Activated naive CD4-positive, alpha-beta T cell treated with anti-CD3 and anti-CD28 coated beads for 36 hours (primary cell): ENCODE results near the gene SF1. TPM values are rescaled to one million over a fixed set of nuclear protein-coding genes. Genes with fewer than 3 reads are reported as not detected.

ENCODE experiments used
- CTCF ChIA-PET: fragments of 350-600 bp; sonication (Branson Sonifier 250); formaldehyde crosslinking; loops from one replicate; lab custom pipeline; 2021; ENCODE audit warnings: antibody characterized with exemption; lab: Charles Lee
- DNase-seq: peaks from one replicate; pipeline ENCODE4 v3.0.0-alpha.2; 2020
- H3K27ac Mint-ChIP-seq: one replicate; pipeline ENCODE4 v1.8.0; 2021; ENCODE audit warnings: mild to moderate bottlenecking, mixed read lengths
- H3K27me3 Mint-ChIP-seq: one replicate; pipeline ENCODE4 v1.8.0; 2021; ENCODE audit warnings: low read depth, mixed read lengths
- H3K36me3 Mint-ChIP-seq: one replicate; pipeline ENCODE4 v1.8.0; 2021; ENCODE audit warnings: low read depth, mixed read lengths
- H3K4me1 Mint-ChIP-seq: one replicate; pipeline ENCODE4 v1.8.0; 2021; ENCODE audit warnings: low read depth, mixed read lengths
- H3K4me3 Mint-ChIP-seq: one replicate; pipeline ENCODE4 v1.8.0; 2021; ENCODE audit warnings: mild to moderate bottlenecking, moderate library complexity, mixed read lengths
- H3K9me3 Mint-ChIP-seq: one replicate; pipeline ENCODE4 v1.8.0; 2021; ENCODE audit warnings: mixed read lengths
- intact Hi-C: fragments of 100-400 bp; cut with micrococcal nuclease; formaldehyde crosslinking; loops from one replicate; pipeline ENCODE4 v1.15.1; 2023
- total RNA-seq, 2 experiments: library from RNA; stranded (reverse); gene quantifications; one replicate each; pipeline ENCODE4 v1.2.3, GENCODE V29; 2021

SF1 gene
- total RNA-seq, 2 experiments from 2014 or later: 303 to 320 TPM

DNA sequence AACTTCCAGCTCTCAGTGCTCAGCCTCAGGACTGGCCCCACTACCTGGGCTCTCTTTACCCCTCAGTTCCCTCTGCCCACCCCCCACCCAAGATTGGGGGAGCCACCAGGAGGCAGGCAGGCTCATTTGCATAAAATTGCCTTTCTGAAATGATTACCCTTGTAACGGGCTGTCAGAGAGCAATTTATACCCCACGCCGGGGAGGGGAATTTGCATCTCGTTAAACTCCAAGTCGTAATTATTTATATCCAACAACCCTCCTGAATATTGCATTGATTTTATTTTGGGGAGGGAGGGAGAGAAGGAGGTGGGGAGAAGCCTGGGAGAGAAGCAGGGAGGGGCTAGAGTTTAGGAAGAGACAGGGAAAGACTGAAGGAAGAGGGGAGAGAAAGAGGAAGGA is 63.7 kb downstream of the SF1 start:
- Mint-ChIP-seq H3K4me3 (no peak overlapping the region), H3K27ac (no peak overlapping the region), H3K9me3 (no peaks in the 10 kb centered on the region), H3K4me1 (peaks cover 14% of the 10 kb centered on the region), H3K36me3 (no peaks in the 10 kb centered on the region), H3K27me3 (peaks cover 61% of the 10 kb centered on the region)
- CTCF ChIA-PET: interaction anchor here (1.0 to 1.2 kb wide), 2 partner anchors 26 to 28 kb away, joined by 3 to 4 read pairs; no protein-coding TSS in a partner anchor
- intact Hi-C loops: no loop called here
- DNase-seq: no peak

Other genes with a start within 250 kb of the SF1 start
- under 1 TPM in 1 of 2 experiments, not detected in 1; 0.17 TPM for gene SLC22A11, start 222.6 kb downstream of the SF1 start, total RNA-seq
- not detected for gene SLC22A12, start 187.3 kb downstream of the SF1 start, total RNA-seq
- gene NRXN2, start 55.3 kb downstream of the SF1 start, total RNA-seq: under 1 TPM; 0.24 to 0.35 TPM
- 1 to 10 TPM; 5.2 to 5.6 TPM for gene RASGRP2, start 34.4 kb downstream of the SF1 start, total RNA-seq
- gene PYGM, start 18.6 kb downstream of the SF1 start, total RNA-seq: under 1 TPM; 0.64 to 0.89 TPM
- 10 to 100 TPM; 69.5 to 73.9 TPM for gene MAP4K2, start 24.7 kb upstream of the SF1 start, total RNA-seq
- 10 to 100 TPM; 23.9 TPM for gene MEN1, start 32.0 kb upstream of the SF1 start, total RNA-seq
- gene CDC42BPG, start 66.1 kb upstream of the SF1 start, total RNA-seq: under 1 TPM; 0.32 to 0.41 TPM
- gene EHD1, start 100.1 kb upstream of the SF1 start, total RNA-seq: 100 to 1,000 TPM; 124 to 132 TPM
- 10 to 100 TPM; 15.1 to 16.3 TPM for gene ATG2A, start 138.7 kb upstream of the SF1 start, total RNA-seq
- gene PPP2R5B, start 146.1 kb upstream of the SF1 start, total RNA-seq: 1 to 10 TPM; 3.3 to 4.6 TPM
- not detected for gene GPHA2, start 157.4 kb upstream of the SF1 start, total RNA-seq
- under 1 TPM; 0.29 to 0.37 TPM for gene MAJIN, start 193.6 kb upstream of the SF1 start, total RNA-seq
- not detected for gene BATF2, start 218.4 kb upstream of the SF1 start, total RNA-seq
- 100 to 1,000 TPM; 134 to 135 TPM for gene ARL2, start 235.6 kb upstream of the SF1 start, total RNA-seq
- 1 to 10 TPM; 8.9 to 9.4 TPM for gene SNX15, start 248.9 kb upstream of the SF1 start, total RNA-seq